OCI-LY7 (cell line): ENCODE data around the gene MPZL3. TPM values are rescaled to one million over a fixed set of nuclear protein-coding genes. Genes with fewer than 3 reads are reported as not detected.

Experiments
- BruUV-seq: library from RNA; stranded (reverse); fragments of 400-500 nt; replicated peaks from 2 replicates; lab custom pipeline; 2021; lab: Mats Ljungman, UMichigan
- CTCF ChIA-PET: fragments of 300-600 bp; sonication (Branson Sonifier 250); formaldehyde crosslinking; loops from one replicate; lab custom pipeline; 2022; ENCODE audit warnings: antibody characterized with exemption; ENCODE audit not compliant: unreplicated experiment; lab: Charles Lee
- POLR2A ChIA-PET: fragments of 300-600 bp; sonication (Branson Sonifier 250); formaldehyde crosslinking; loops from one replicate; lab custom pipeline; 2022; ENCODE audit warnings: antibody characterized with exemption; lab: Charles Lee
- DNase-seq: peaks from one replicate; pipeline ENCODE4 v3.0.0-alpha.2; 2015; ENCODE audit warnings: low spot score
- H2AFZ ChIP-seq: fragments of 200-600 bp; sonication (generic), shearing (Covaris generic); 2 replicates; pipeline ENCODE4 v1.6.1; 2014; ENCODE audit warnings: mild to moderate bottlenecking, antibody characterized with exemption, low read length, moderate library complexity
- H3K27ac ChIP-seq: fragments of 200-600 bp; sonication (generic); 2 replicates; pipeline ENCODE4 v1.5.1; 2014; ENCODE audit warnings: mixed run types, low read depth, mild to moderate bottlenecking, moderate library complexity, low read length, inconsistent platforms; ENCODE audit not compliant: poor library complexity, severe bottlenecking
- H3K36me3 ChIP-seq: fragments of 200-600 bp; sonication (generic); 2 replicates; pipeline ENCODE4 v1.6.1; 2014; ENCODE audit warnings: mild to moderate bottlenecking, antibody characterized with exemption, low read length, moderate library complexity, mixed read lengths; ENCODE audit not compliant: insufficient read depth
- H3K4me1 ChIP-seq: fragments of 200-600 bp; sonication (generic); 2 replicates; pipeline ENCODE4 v1.5.1; 2014; ENCODE audit warnings: mild to moderate bottlenecking, low read length; ENCODE audit not compliant: insufficient read depth, poor library complexity, severe bottlenecking
- H3K4me2 ChIP-seq: fragments of 200-600 bp; sonication (generic); 2 replicates; pipeline ENCODE4 v1.6.1; 2014; ENCODE audit warnings: mild to moderate bottlenecking, low read length
- H3K4me3 ChIP-seq: fragments of 200-600 bp; sonication (generic); 2 replicates; pipeline ENCODE4 v1.5.1; 2014; ENCODE audit warnings: mild to moderate bottlenecking, low read depth, low read length; ENCODE audit not compliant: poor library complexity, severe bottlenecking
- H3K79me2 ChIP-seq: fragments of 200-600 bp; sonication (generic); 2 replicates; pipeline ENCODE4 v1.6.1; 2016; ENCODE audit warnings: low read depth, mild to moderate bottlenecking, low read length, moderate library complexity, mixed read lengths; ENCODE audit not compliant: insufficient read depth
- H3K9me2 ChIP-seq: fragments of 200-600 bp; sonication (generic); 2 replicates; pipeline ENCODE4 v1.6.1; 2016; ENCODE audit warnings: mild to moderate bottlenecking, low read length, mixed read lengths; ENCODE audit not compliant: insufficient read depth
- H3K9me3 ChIP-seq: fragments of 200-600 bp; sonication (generic); 2 replicates; pipeline ENCODE4 v1.6.1; 2014; ENCODE audit warnings: mild to moderate bottlenecking, mixed run types, low read length, mixed read lengths
- H4K20me1 ChIP-seq: fragments of 200-600 bp; sonication (generic); 2 replicates; pipeline ENCODE4 v1.6.1; 2014; ENCODE audit warnings: mild to moderate bottlenecking, antibody characterized with exemption, low read length, moderate library complexity, mixed read lengths; ENCODE audit not compliant: insufficient read depth
- CTCF ChIP-seq: fragments of 200-600 bp; sonication (generic); conservative IDR thresholded peaks from 2 replicates; pipeline ENCODE4 v1.5.1; 2014; ENCODE audit warnings: mild to moderate bottlenecking, antibody characterized with exemption, low read length, moderate library complexity, mixed read lengths
- EZH2phosphoT487 ChIP-seq: fragments of 200-600 bp; sonication (generic); IDR thresholded peaks from 2 replicates; pipeline ENCODE4 v1.6.1; 2018; ENCODE audit warnings: low read depth, borderline replicate concordance, mild to moderate bottlenecking, mixed run types, antibody characterized with exemption, low read length, moderate library complexity, mixed read lengths
- intact Hi-C: fragments of 100-400 bp; cut with micrococcal nuclease; formaldehyde crosslinking; loops from one replicate; pipeline ENCODE4 v1.10.0; 2022; ENCODE audit not compliant: unreplicated experiment
- total RNA-seq, 2 experiments: library from RNA; depleted of rRNA in 1 of 2; stranded (reverse); fragments of >200 nt in 1 of 2; shearing (Covaris generic) in 1 of 2; gene quantifications; 2 replicates each; pipeline ENCODE4 v1.2.3, GENCODE V29; 2014 to 2022

The MPZL3 gene
- total RNA-seq, 2 experiments from 2014 or later = 1.9 to 5.8 TPM

GRCh38 chr11:118207079-118207478 lies 45.1 kb downstream of the MPZL3 start:
- Histone ChIP-seq H3K27ac (no peak overlapping the region), H3K9me2 (no peaks in the 10 kb centered on the region; the same call in 1 of the 2 replicates), H3K36me3 (no peaks in the 10 kb centered on the region), H2AFZ (peak overlapping the region; percentile 93; the same call in 1 of the 2 replicates), H3K4me3 (no peak overlapping the region), H3K9me3 (no peaks in the 10 kb centered on the region), H3K4me1 (peaks cover 12% of the 10 kb centered on the region), H3K4me2 (peak overlapping the region; percentile 49; the same call in 1 of the 2 replicates), H4K20me1 (no peaks in the 10 kb centered on the region), H3K79me2 (no peaks in the 10 kb centered on the region)
- CTCF ChIA-PET = interaction anchor here (1.1 kb wide), 1 partner anchor 82 kb away, joined by 3 read pairs; no protein-coding TSS in a partner anchor
- POLR2A ChIA-PET = interaction anchor here (2.8 kb wide), 1 partner anchor 8 kb away, joined by 11 read pairs; no protein-coding TSS in a partner anchor
- BruUV-seq = no TSS peak
- TF ChIP-seq CTCF (no peak), EZH2phosphoT487 (no peak)
- intact Hi-C loops = no loop called here
- no peak for DNase-seq

- peak overlapping the region; percentile 5 for H3K4me3 ChIP-seq
- TF ChIP-seq EZH2phosphoT487 (no peak), CTCF (no peak; the same call in 1 of the 2 replicates)
- peak; percentile 32 for DNase-seq
- ChIA-PET POLR2A (interaction anchor here (1.0 kb wide), 1 partner anchor 31 kb away, joined by 3 read pairs; no protein-coding TSS in a partner anchor), CTCF (interaction anchor here (1.1 kb wide), 1 partner anchor 83 kb away, joined by 3 read pairs; no protein-coding TSS in a partner anchor)
- H3K27ac ChIP-seq = peak overlapping the region; percentile 16
- intact Hi-C loops = no loop called here
- H3K4me2 ChIP-seq = peak overlapping the region; percentile 49
- BruUV-seq = no TSS peak
- H2AFZ ChIP-seq = peak overlapping the region; percentile 93
- peaks cover 12% of the 10 kb centered on the region for H3K4me1 ChIP-seq
- H3K79me2 ChIP-seq = no peaks in the 10 kb centered on the region
- no peaks in the 10 kb centered on the region for H4K20me1 ChIP-seq
- H3K36me3 ChIP-seq = no peaks in the 10 kb centered on the region
- H3K9me2 ChIP-seq = no peaks in the 10 kb centered on the region; the same call in 1 of the 2 replicates
- H3K9me3 ChIP-seq = no peaks in the 10 kb centered on the region
Observed at GRCh38 chr11:118206391-118207031, 45.7 kb downstream of the MPZL3 start.
